ENCODE data around the gene TESPA1. TPM values are rescaled to one million over a fixed set of nuclear protein-coding genes. Genes with fewer than 3 reads are reported as not detected.

The TESPA1 gene
- total and polyA plus RNA-seq, 2 of the 4 experiments (the other 2 are of a cell fraction) = not detected

DNA sequence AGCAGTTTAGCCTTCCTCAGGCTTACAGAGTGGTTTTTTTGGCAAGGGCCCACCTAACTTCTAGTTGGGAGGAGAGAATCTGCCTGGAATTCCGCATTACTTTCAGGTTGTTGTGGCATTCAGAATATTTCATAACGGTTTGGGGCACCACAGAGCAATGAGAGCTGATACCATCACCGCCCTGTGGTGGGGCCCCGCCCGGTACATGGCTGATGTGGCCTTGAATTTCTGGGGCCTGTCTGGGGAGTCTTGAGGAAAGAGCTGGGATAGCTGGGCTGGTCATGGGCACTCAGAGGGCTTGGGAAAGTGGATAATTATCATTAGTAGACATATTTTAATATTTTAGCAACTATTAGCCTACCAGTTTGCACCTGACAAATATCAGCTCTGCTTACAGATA is 4.2 kb downstream of the TESPA1 start:
- no peak overlapping the region for H2BK5ac ChIP-seq (ENCODE audit: low read depth, low read length, poor library complexity, severe bottlenecking)
- H3K14ac ChIP-seq (replicated peaks; ENCODE audit: low read depth, low read length) = no peak overlapping the region
- 17% methylated on average over 1 of the region's 5 CpGs; no CpG with 5 or more reads in 1 of the 2 experiments for WGBS, 2 experiments (ENCODE audit: extremely low coverage in 2 of 2, insufficient read length in 1 of 2)
- in situ Hi-C loops (cut with MboI; ENCODE audit: low sequenced_read_pairs) = no loop called here
- dilution Hi-C loops (cut with HindIII; ENCODE audit: low sequenced_read_pairs, unreplicated experiment) = no loop called here
- H2BK20ac ChIP-seq (ENCODE audit: low read depth, low read length) = no peak overlapping the region
- no peak overlapping the region for H3K4me2 ChIP-seq (ENCODE audit: low read depth, low read length)
- intact Hi-C loops (cut with micrococcal nuclease) = no loop called here
- H3K79me1 ChIP-seq (ENCODE audit: low read depth in 1 of 2, low read length in 2 of 2) = no peaks in the 10 kb centered on the region
- H3K9ac ChIP-seq (ENCODE audit: low read depth, low read length) = no peak overlapping the region
- H2AK5ac ChIP-seq (ENCODE audit: low read depth, low read length) = no peak overlapping the region
- H3K4me3 ChIP-seq (ENCODE audit: insufficient read depth, low read depth, low read length) = no peak overlapping the region
- H4K91ac ChIP-seq (ENCODE audit: insufficient read depth, low read depth, low read length) = no peak overlapping the region
- no peak overlapping the region for H4K8ac ChIP-seq (ENCODE audit: low read depth in 2 of 2, low read length in 2 of 2)
- no peak overlapping the region for H3K27ac ChIP-seq (ENCODE audit: insufficient read depth, low read length)
- no peak overlapping the region for H3K18ac ChIP-seq (ENCODE audit: low read depth, low read length)
- TF ChIP-seq RAD21 (IDR thresholded peaks at IDR 0.05; ENCODE audit: low read length) = no peak
- no peak for TF ChIP-seq RCOR1 (IDR thresholded peaks at IDR 0.05; ENCODE audit: insufficient replicate concordance, low read length)
- TF ChIP-seq POLR2A (IDR thresholded peaks at IDR 0.05; ENCODE audit: low read depth, low read length) = no peak
- no peak for TF ChIP-seq NFE2L2 (IDR thresholded peaks at IDR 0.05; ENCODE audit: low read depth, low read length)
- TF ChIP-seq, protein P1, sequence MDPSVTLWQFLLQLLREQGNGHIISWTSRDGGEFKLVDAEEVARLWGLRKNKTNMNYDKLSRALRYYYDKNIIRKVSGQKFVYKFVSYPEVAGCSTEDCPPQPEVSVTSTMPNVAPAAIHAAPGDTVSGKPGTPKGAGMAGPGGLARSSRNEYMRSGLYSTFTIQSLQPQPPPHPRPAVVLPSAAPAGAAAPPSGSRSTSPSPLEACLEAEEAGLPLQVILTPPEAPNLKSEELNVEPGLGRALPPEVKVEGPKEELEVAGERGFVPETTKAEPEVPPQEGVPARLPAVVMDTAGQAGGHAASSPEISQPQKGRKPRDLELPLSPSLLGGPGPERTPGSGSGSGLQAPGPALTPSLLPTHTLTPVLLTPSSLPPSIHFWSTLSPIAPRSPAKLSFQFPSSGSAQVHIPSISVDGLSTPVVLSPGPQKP (IDR thresholded peaks at IDR 0.05; ENCODE audit: borderline replicate concordance, low read depth, low read length) = no peak
- TF ChIP-seq CHD1 (IDR thresholded peaks at IDR 0.05; ENCODE audit: low read depth, low read length) = no peak
- TF ChIP-seq, protein P2, sequence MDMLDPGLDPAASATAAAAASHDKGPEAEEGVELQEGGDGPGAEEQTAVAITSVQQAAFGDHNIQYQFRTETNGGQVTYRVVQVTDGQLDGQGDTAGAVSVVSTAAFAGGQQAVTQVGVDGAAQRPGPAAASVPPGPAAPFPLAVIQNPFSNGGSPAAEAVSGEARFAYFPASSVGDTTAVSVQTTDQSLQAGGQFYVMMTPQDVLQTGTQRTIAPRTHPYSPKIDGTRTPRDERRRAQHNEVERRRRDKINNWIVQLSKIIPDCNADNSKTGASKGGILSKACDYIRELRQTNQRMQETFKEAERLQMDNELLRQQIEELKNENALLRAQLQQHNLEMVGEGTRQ (IDR thresholded peaks at IDR 0.05; ENCODE audit: low read depth, low read length) = no peak
- no peak overlapping the region for H2AFZ ChIP-seq (replicated peaks; ENCODE audit: low read length, poor library complexity)
- H3K9me3 ChIP-seq (ENCODE audit: control insufficient read depth, insufficient read depth, low read length) = no peaks in the 10 kb centered on the region
- no peak overlapping the region for H2BK15ac ChIP-seq (ENCODE audit: low read depth, low read length)
- CTCF ChIA-PET = no interaction called here
- no peak for DNase-seq
- no peak overlapping the region for H3K23ac ChIP-seq (ENCODE audit: low read depth, low read length)
- no peaks in the 10 kb centered on the region for H3K36me3 ChIP-seq (ENCODE audit: control insufficient read depth, insufficient read depth, low read length)
- H4K20me1 ChIP-seq (ENCODE audit: insufficient read depth, low read length) = no peaks in the 10 kb centered on the region
- H2BK120ac ChIP-seq (ENCODE audit: low read depth, low read length) = no peak overlapping the region
- POLR2A ChIA-PET (ENCODE audit: unreplicated experiment) = no interaction called here
- H2AK9ac ChIP-seq (replicated peaks; ENCODE audit: low read depth, low read length, poor library complexity) = no peak overlapping the region
- H3K4me1 ChIP-seq (ENCODE audit: control insufficient read depth, insufficient read depth, low read length) = no peaks in the 10 kb centered on the region
- no TSS peak for BruUV-seq (replicated peaks)
- no peak overlapping the region for H3K4ac ChIP-seq (ENCODE audit: low read depth, low read length)
- H3K27me3 ChIP-seq (ENCODE audit: control insufficient read depth, insufficient read depth, low read length) = peaks cover 3% of the 10 kb centered on the region
- H3K56ac ChIP-seq (ENCODE audit: extremely low read depth, insufficient read depth, low read length) = no peak overlapping the region
- no peak overlapping the region for H4K5ac ChIP-seq (ENCODE audit: low read depth, low read length)
- no peaks in the 10 kb centered on the region for H3K9me1 ChIP-seq (ENCODE audit: insufficient read depth, low read length)
- ATAC-seq (ENCODE audit: low read depth) = no peak

Measured in IMR-90 (cell line).